ENCODE measurements around the gene C1orf167. TPM values are rescaled to one million over a fixed set of nuclear protein-coding genes. Genes with fewer than 3 reads are reported as not detected.

Gene C1orf167
- total and polyA plus RNA-seq, 2 of the 13 experiments (the other 11 are each of a cell fraction or from before 2014, with no cell fraction given) = not detected

- in situ Hi-C loops (cut with HindIII; ENCODE audit: extremely low pct_ligation_motif_present, low pct_unique_long_range_greater_than_20kb) (loop anchor here (10.0 kb wide), 1 partner anchor 237 kb away; the partner anchor contains the start of gene DISP3), intact Hi-C loops (cut with micrococcal nuclease; ENCODE audit: unreplicated experiment) (no loop called here)
- Histone ChIP-seq H3K9me3 (ENCODE audit: low read length) (no peaks in the 10 kb centered on the region), H3K79me2 (ENCODE audit: insufficient read depth, low read length) (no peaks in the 10 kb centered on the region), H3K4me2 (ENCODE audit: low read depth, low read length) (no peak overlapping the region), H2AFZ (ENCODE audit: low read length) (no peak overlapping the region), H3K4me3 (replicated peaks in 1 of 3; ENCODE audit: insufficient read depth in 1 of 3, low read depth in 2 of 3, low read length in 3 of 3) (no peak overlapping the region), H3K4me1 (ENCODE audit: insufficient read depth, low read length) (peaks cover 11% of the 10 kb centered on the region), H3K27ac (ENCODE audit: extremely low read length, insufficient read depth, low read length) (no peak overlapping the region), H4K20me1 (ENCODE audit: insufficient read depth, low read length) (no peaks in the 10 kb centered on the region), H3K27me3 (ENCODE audit: control insufficient read depth in 1 of 2, insufficient read depth in 2 of 2, low read length in 2 of 2) (peaks cover 2 to 46% of the 10 kb centered on the region in 2 experiments; a peak in 4 of 5 replicates), H3K9ac (ENCODE audit: insufficient read depth, low read depth, low read length) (no peak overlapping the region), H3K36me3 (replicated peaks in 1 of 2; ENCODE audit: control insufficient read depth in 1 of 2, insufficient read depth in 2 of 2, low read length in 2 of 2) (no peaks in the 10 kb centered on the region)
- DNase-seq (ENCODE audit: low spot score) (no peak), FAIRE-seq (no peak), ATAC-seq (no peak)
- CTCF ChIA-PET (ENCODE audit: low intra/inter-chr PET ratio, low total read pairs) = no interaction called here
- POLR2A ChIA-PET = no interaction called here
- BruUV-seq (replicated peaks) = no TSS peak
- WGBS (ENCODE audit: low lambda C conversion rate) = 7% methylated on average over 6 of the region's 8 CpGs
- TF ChIP-seq SATB2 (CRISPR knock-in tag; IDR thresholded peaks at IDR 0.05) = no peak
- no peak for TF ChIP-seq BCL3 (CRISPR knock-in tag; IDR thresholded peaks at IDR 0.05)
- TF ChIP-seq ARID3A (IDR thresholded peaks at IDR 0.05; ENCODE audit: low read depth, low read length) = no peak
- no peak for TF ChIP-seq HNRNPL (IDR thresholded peaks at IDR 0.05; ENCODE audit: low read depth, low read length)
- TF ChIP-seq ZNF207 (IDR thresholded peaks at IDR 0.05; ENCODE audit: borderline replicate concordance) = no peak
Observed at GRCh38 chr1:11712285-11712684, 49.7 kb upstream of the C1orf167 start.

GRCh38 chr1:11713095-11713494 is 48.9 kb upstream of the C1orf167 start:
- H3K4me1 ChIP-seq (ENCODE audit: insufficient read depth, low read length) = peaks cover 3% of the 10 kb centered on the region
- ChIA-PET CTCF (ENCODE audit: low intra/inter-chr PET ratio, low total read pairs) (no interaction called here), POLR2A (no interaction called here)
- H4K20me1 ChIP-seq (ENCODE audit: insufficient read depth, low read length) = no peaks in the 10 kb centered on the region
- no peaks in the 10 kb centered on the region for H3K36me3 ChIP-seq (replicated peaks in 1 of 2; ENCODE audit: control insufficient read depth in 1 of 2, insufficient read depth in 2 of 2, low read length in 2 of 2)
- WGBS (ENCODE audit: low lambda C conversion rate) = 17% methylated on average over 11 of the region's 11 CpGs
- H3K27me3 ChIP-seq (ENCODE audit: control insufficient read depth in 1 of 2, insufficient read depth in 2 of 2, low read length in 2 of 2) = peaks cover 2 to 45% of the 10 kb centered on the region in 2 experiments; a peak in 4 of 5 replicates
- intact Hi-C loops (cut with micrococcal nuclease; ENCODE audit: unreplicated experiment) (no loop called here), in situ Hi-C loops (cut with HindIII; ENCODE audit: extremely low pct_ligation_motif_present, low pct_unique_long_range_greater_than_20kb) (loop anchor here (10.0 kb wide), 1 partner anchor 238 kb away; the partner anchor contains the start of gene DISP3)
- BruUV-seq (replicated peaks) = no TSS peak
- H3K9ac ChIP-seq (ENCODE audit: insufficient read depth, low read depth, low read length) = no peak overlapping the region
- no peak overlapping the region for H2AFZ ChIP-seq (ENCODE audit: low read length)
- H3K9me3 ChIP-seq (ENCODE audit: low read length) = no peaks in the 10 kb centered on the region
- no peak overlapping the region for H3K4me3 ChIP-seq (replicated peaks in 1 of 3; ENCODE audit: insufficient read depth in 1 of 3, low read depth in 2 of 3, low read length in 3 of 3)
- no peak for FAIRE-seq
- no peak overlapping the region for H3K4me2 ChIP-seq (ENCODE audit: low read depth, low read length)
- H3K79me2 ChIP-seq (ENCODE audit: insufficient read depth, low read length) = no peaks in the 10 kb centered on the region
- no peak for DNase-seq (ENCODE audit: low spot score)
- H3K27ac ChIP-seq (ENCODE audit: extremely low read length, insufficient read depth, low read length) = no peak overlapping the region
- ATAC-seq = no peak
- TF ChIP-seq ZNF605 (CRISPR knock-in tag; IDR thresholded peaks at IDR 0.05) (no peak), SMAD3 (CRISPR knock-in tag; IDR thresholded peaks at IDR 0.05) (no peak), TOPORS (CRISPR knock-in tag; IDR thresholded peaks at IDR 0.05) (no peak), MEIS2 (CRISPR knock-in tag; IDR thresholded peaks at IDR 0.05) (no peak), ZNF460 (CRISPR knock-in tag; IDR thresholded peaks at IDR 0.05; ENCODE audit: borderline replicate concordance) (no peak), ZNF670 (CRISPR knock-in tag; IDR thresholded peaks at IDR 0.05; ENCODE audit: borderline replicate concordance) (no peak), NR3C1 (CRISPR knock-in tag; IDR thresholded peaks at IDR 0.05) (no peak), SP1 (IDR thresholded peaks at IDR 0.05) (no peak), SP1 (CRISPR knock-in tag; IDR thresholded peaks at IDR 0.05) (no peak), SATB2 (CRISPR knock-in tag; IDR thresholded peaks at IDR 0.05) (no peak), SRY (CRISPR knock-in tag; IDR thresholded peaks at IDR 0.05) (no peak), HNF4G (IDR thresholded peaks at IDR 0.05; ENCODE audit: borderline replicate concordance, low read depth, low read length) (no peak), HNF4G (CRISPR knock-in tag; IDR thresholded peaks at IDR 0.05; ENCODE audit: borderline replicate concordance, low read depth) (no peak), ZNF331 (CRISPR knock-in tag; IDR thresholded peaks at IDR 0.05) (no peak), RFX5 (IDR thresholded peaks at IDR 0.05; ENCODE audit: low read depth, low read length) (no peak), MYNN (CRISPR knock-in tag; IDR thresholded peaks at IDR 0.05; ENCODE audit: low read depth) (no peak)

Measured in HepG2 (cell line).